WI38 (cell line): ENCODE data around the gene SMPD4.
"Not testable (repeated sequence)": the region's sequence is repeated elsewhere in the genome, so short reads cannot be mapped to it uniquely, and the experiment has no call there.

ENCODE experiments used
- H3K4me3 ChIP-seq: 2 replicates; pipeline ENCODE4 v1.5.1; 2011; ENCODE audit warnings: low read depth, mild to moderate bottlenecking, control low read depth, low read length
- CTCF ChIP-seq: IDR thresholded peaks from 2 replicates; pipeline ENCODE4 v1.5.1; 2012; ENCODE audit warnings: low read depth, mild to moderate bottlenecking, control low read depth, low read length

SMPD4 gene

GRCh38 chr2:130141002-130141401, 40.4 kb downstream of the SMPD4 start:
- not testable (repeated sequence) for H3K4me3 ChIP-seq

- not testable (repeated sequence) for H3K4me3 ChIP-seq
Observed at GRCh38 chr2:130140516-130140915, 40.9 kb downstream of the SMPD4 start.

- H3K4me3 ChIP-seq, result not testable (repeated sequence)
Observed at GRCh38 chr2:130139331-130140280, 41.8 kb downstream of the SMPD4 start.

GRCh38 chr2:130138841-130139251, 42.6 kb downstream of the SMPD4 start:
- not testable (repeated sequence) for H3K4me3 ChIP-seq

- not testable (repeated sequence) for H3K4me3 ChIP-seq
Observed at GRCh38 chr2:130138326-130138725, 43.1 kb downstream of the SMPD4 start.

- not testable (repeated sequence) for H3K4me3 ChIP-seq
Observed at GRCh38 chr2:130137118-130137517, 44.3 kb downstream of the SMPD4 start.

GRCh38 chr2:130136546-130136945, 44.9 kb downstream of the SMPD4 start:
- H3K4me3 ChIP-seq, result not testable (repeated sequence)

- H3K4me3 ChIP-seq, result no peak overlapping the region
- no peak for TF ChIP-seq CTCF
Observed at GRCh38 chr2:130135692-130136541, 45.5 kb downstream of the SMPD4 start.

GRCh38 chr2:130129120-130129829, 52.1 kb downstream of the SMPD4 start, which contains the start of gene POTEF:
Gene POTEF (minus strand): TSS chr2:130129222. CDS start chr2:130120515, 8,707 bp downstream.
- not testable (repeated sequence) for H3K4me3 ChIP-seq

GRCh38 chr2:130128464-130128863, 52.9 kb downstream of the SMPD4 start:
- H3K4me3 ChIP-seq, result not testable (repeated sequence)

- H3K4me3 ChIP-seq, result not testable (repeated sequence)
Observed at GRCh38 chr2:130127726-130128125, 53.7 kb downstream of the SMPD4 start.

- not testable (repeated sequence) for H3K4me3 ChIP-seq
Observed at GRCh38 chr2:130120924-130121323, 60.5 kb downstream of the SMPD4 start.

- not testable (repeated sequence) for H3K4me3 ChIP-seq
Observed at GRCh38 chr2:130102597-130103363, 78.6 kb downstream of the SMPD4 start.
